Measurements from ENCODE around the gene FN3KRP.
A peak's percentile ranks its signal among the peaks of the same experiment; 100 is the strongest.

The FN3KRP gene

GRCh38 chr17:82687375-82687861 is 29.1 kb upstream of the FN3KRP start:
- no peak for DNase-seq (ENCODE audit: low read depth in 2 of 2)

- DNase-seq (ENCODE audit: low read depth in 2 of 2), result no peak
Observed at GRCh38 chr17:82687871-82688270, 28.6 kb upstream of the FN3KRP start.

- DNase-seq (ENCODE audit: low read depth in 2 of 2), result no peak
Observed at GRCh38 chr17:82689077-82689476, 27.4 kb upstream of the FN3KRP start.

GRCh38 chr17:82690786-82691489 is 25.6 kb upstream of the FN3KRP start:
- DNase-seq (ENCODE audit: low read depth in 2 of 2), result no peak

- DNase-seq (ENCODE audit: low read depth in 2 of 2), result no peak
Observed at GRCh38 chr17:82691714-82692113, 24.8 kb upstream of the FN3KRP start.

- DNase-seq (ENCODE audit: low read depth in 2 of 2), result no peak
Observed at GRCh38 chr17:82692268-82692667, 24.2 kb upstream of the FN3KRP start.

GRCh38 chr17:82693168-82693867 is 23.2 kb upstream of the FN3KRP start:
- no peak for DNase-seq (ENCODE audit: low read depth in 2 of 2)

- no peak for DNase-seq (ENCODE audit: low read depth in 2 of 2)
Observed at GRCh38 chr17:82694647-82695046, 21.9 kb upstream of the FN3KRP start.

- no peak for DNase-seq (ENCODE audit: low read depth in 2 of 2)
Observed at GRCh38 chr17:82696259-82696658, 20.2 kb upstream of the FN3KRP start.

- no peak for DNase-seq (ENCODE audit: low read depth in 2 of 2)
Observed at GRCh38 chr17:82696916-82697807, 19.3 kb upstream of the FN3KRP start.

- no peak for DNase-seq (ENCODE audit: low read depth in 2 of 2)
Observed at GRCh38 chr17:82697808-82698064, 18.8 kb upstream of the FN3KRP start.

GRCh38 chr17:82698065-82698973 is 18.2 kb upstream of the FN3KRP start, which contains the start of gene RAB40B:
TSS of gene RAB40B (minus strand) at chr17:82698698. CDS start at chr17:82698596, 102 bp downstream.
- peak; percentile 96 to 98 for DNase-seq (ENCODE audit: low read depth in 2 of 2)

GRCh38 chr17:82698974-82699442 is 17.5 kb upstream of the FN3KRP start:
- no peak for DNase-seq (ENCODE audit: low read depth in 2 of 2)

GRCh38 chr17:82699551-82699950 is 17.0 kb upstream of the FN3KRP start:
- DNase-seq (ENCODE audit: low read depth in 2 of 2), result no peak

- no peak for DNase-seq (ENCODE audit: low read depth in 2 of 2)
Observed at GRCh38 chr17:82702231-82702927, 14.1 kb upstream of the FN3KRP start.

GRCh38 chr17:82703036-82703745 is 13.3 kb upstream of the FN3KRP start:
- DNase-seq (ENCODE audit: low read depth in 2 of 2), result no peak

GRCh38 chr17:82703935-82704865 is 12.3 kb upstream of the FN3KRP start:
- DNase-seq (ENCODE audit: low read depth in 2 of 2), result no peak

- DNase-seq (ENCODE audit: low read depth in 2 of 2), result no peak
Observed at GRCh38 chr17:82704886-82705285, 11.6 kb upstream of the FN3KRP start.

- DNase-seq (ENCODE audit: low read depth in 2 of 2), result no peak
Observed at GRCh38 chr17:82705756-82706155, 10.8 kb upstream of the FN3KRP start.

Measured in stimulated activated CD8-positive, alpha-beta memory T cell treated with anti-CD3 and anti-CD28 coated beads, Interleukin-2, amount 100 ng/mL, for 48 hours (primary cell).